ENCODE results near the gene DZIP1.
"Not testable (repeated sequence)": the region's sequence is repeated elsewhere in the genome, so short reads cannot be mapped to it uniquely, and the experiment has no call there.

DZIP1 gene

DNA sequence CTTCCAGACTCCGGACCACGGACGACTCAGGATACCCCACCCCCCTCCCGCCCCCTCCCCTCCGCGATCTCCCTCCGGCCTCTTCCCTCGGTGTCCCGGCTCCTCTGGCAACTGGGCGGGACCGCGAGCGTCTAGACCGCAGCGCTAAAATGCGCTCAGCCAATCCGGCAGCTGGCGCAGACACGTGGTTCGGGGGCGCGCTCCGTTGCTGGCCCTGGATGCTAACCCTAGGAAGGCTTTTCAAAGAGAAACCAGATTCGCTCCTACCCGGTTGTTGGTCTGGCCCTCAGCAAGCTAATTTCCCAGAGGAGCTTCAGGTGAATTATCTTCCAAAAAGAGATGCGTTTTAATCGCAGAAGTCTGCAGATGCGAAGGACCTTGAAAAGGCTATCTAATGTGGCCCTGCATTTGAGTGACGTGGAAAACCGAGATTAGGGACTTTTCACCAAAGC, at the start of gene DZIP1:
Gene DZIP1, minus strand, starts transcription at position 106 of the 452 bp plus-strand sequence. CDS start 2,677 bp downstream, outside the sequence.
- peak; percentile 12 to 23 for DNase-seq (ENCODE audit: low read depth in 2 of 2)

DNA sequence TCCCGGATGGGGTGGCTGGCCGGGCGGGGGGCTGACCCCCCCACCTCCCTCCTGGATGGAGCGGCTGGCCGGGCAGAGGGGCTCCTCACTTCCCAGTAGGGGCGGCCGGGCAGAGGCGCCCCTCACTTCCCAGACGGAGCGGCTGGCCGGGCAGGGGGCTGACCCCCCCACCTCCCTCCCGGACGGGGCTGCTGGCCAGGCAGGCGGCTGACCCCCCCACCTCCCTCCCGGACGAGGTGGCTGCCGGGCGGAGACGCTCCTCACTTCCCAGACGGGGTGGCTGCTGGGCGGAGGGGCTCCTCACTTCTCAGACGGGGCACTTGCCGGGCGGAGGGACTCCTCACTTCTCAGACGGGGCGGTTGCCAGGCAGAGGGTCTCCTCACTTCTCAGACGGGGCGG, 46.5 kb upstream of the DZIP1 start:
- not testable (repeated sequence) for DNase-seq (ENCODE audit: low read depth in 2 of 2)

DNA sequence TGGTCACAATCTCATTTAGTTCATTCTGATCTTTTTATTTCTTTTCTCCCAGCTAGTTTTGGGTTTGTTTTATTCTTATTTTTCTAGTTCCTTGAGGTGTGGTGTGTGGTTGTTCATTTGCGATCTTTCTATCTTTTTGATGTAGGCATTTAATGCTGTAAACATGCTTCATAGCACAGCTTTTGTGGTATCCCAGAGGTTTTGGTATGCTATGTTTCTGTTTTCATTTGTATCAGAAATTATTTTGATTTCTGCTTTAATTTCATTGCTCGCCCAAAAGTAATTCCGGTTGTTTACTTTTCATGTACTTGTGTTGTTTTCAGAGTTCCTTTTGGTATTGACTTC, 45.0 kb upstream of the DZIP1 start:
- DNase-seq (ENCODE audit: low read depth in 2 of 2), result no peak

- not testable (repeated sequence) for DNase-seq (ENCODE audit: low read depth in 2 of 2)
Measured at GRCh38 chr13:95684960-95685359, 40.5 kb upstream of the DZIP1 start.

DNA sequence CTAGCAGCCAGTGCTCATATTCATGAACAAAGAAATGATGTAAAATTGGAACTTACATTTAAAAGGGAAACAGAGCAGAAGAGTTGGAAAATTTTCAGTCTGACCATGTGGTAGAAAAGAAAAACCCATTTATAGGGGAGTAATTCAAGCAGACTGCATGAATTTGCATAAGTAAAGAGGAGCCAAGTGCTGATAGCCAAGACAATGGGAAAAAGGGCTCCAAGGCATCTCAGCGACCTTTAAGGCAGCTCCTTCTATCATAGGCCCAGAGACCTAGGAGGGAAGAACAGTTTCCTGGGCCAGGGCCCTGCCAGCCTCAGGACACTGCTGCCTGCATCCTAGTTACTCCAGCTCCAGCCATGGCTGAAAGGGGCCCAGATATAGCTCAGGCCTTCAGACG, 39.9 kb upstream of the DZIP1 start:
- DNase-seq (ENCODE audit: low read depth in 2 of 2), result no peak

- no peak for DNase-seq (ENCODE audit: low read depth in 2 of 2)
Measured at GRCh38 chr13:95679722-95680121, 35.2 kb upstream of the DZIP1 start.

DNA sequence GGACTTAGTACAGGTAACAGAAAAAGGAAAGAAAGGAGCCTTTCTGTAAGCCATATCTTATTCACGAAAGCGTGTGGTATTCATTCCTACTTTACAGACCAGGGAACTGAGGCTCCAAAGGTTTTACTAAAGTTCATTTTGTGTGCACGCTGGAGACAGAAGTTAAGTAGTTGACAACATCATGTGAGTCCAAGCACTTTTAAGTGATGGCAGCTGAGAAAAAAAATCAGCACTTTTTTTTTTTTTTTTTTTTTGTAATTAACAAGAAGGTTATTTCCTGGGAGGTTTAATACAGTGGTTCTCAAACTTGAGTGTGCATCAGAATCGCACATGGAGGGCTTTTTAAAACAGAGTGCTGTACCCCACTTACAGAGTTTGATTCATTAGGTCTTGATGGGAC, 34.5 kb upstream of the DZIP1 start:
- DNase-seq (ENCODE audit: low read depth in 2 of 2), result no peak

DNA sequence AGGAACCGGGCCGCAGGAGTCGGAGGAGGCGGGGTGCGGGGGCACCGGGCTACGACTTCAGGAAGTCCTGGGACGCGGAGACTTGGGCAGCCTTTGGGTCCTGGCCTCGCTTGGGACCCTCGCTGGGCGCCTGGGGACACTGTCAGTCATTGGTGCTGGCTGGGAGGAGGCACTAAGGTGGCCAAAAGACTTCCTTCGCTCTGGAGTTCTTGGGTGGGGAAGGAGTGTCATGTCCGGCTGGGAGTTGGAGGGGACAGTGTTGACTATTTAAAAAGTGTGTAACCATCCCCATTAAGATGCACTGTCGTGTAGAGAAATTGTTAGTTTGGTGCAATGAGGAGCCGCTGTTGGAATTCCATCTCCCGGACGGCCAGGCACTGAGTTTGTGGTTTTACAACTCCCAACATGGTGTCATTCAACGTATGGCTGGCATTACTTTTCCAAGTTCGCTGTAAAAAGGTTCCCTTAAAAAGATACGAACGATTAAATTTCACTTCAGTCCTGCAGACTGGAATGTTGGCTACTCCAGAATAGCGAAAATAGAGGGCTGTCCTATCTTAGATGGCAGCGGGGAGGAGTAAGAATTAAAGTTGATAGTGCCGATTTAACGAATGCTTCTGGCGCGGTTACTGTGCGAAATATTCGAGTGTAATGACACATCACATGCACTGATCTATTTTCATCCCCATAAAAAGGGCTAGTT, 33.2 kb upstream of the DZIP1 start:
- no peak for DNase-seq (ENCODE audit: low read depth in 2 of 2)

DNA sequence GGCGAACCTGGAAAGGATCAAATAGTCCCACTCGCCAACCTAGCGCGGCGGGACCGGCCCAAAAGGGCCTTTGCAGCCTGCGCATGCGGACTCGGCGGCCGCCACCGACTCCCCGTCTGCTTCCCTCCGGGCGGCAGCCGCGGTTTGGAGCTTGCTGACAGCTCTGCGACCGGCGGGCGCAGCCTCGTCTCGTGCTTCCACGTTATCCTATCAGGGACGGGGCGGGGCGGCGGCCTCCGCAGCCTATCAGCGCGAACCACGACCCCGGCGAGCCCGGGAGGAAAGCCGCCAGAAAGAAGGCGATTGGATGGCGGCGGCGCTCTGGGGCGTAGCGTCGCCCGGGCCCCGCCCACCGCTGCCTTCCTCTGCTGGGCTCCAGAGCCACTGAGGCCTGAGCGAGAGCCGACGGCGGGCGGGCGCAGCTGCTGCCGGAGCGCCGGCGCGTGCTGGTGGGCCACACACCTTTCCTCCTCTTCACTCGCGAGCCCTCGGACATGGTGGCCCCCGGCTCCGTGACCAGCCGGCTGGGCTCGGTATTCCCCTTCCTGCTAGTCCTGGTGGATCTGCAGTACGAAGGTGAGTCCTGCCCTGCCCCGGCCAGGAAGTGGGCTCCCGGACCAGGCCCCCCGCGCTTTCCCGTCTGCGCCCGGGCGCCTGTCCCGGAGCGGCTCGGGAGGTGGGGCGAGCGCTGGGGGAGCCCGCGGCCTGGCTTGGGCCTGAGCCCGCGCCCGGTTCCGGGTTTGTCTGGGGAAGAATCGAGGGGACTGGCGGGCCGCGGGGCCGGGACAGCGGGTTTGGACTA, 32.5 kb upstream of the DZIP1 start, which contains the start of gene DNAJC3:
Gene DNAJC3, plus strand, starts transcription at position 378 of the 802 bp plus-strand sequence. Its CDS starts 117 bp downstream, at position 495.
- DNase-seq (ENCODE audit: low read depth in 2 of 2), result peak; percentile 96 to 97

DNA sequence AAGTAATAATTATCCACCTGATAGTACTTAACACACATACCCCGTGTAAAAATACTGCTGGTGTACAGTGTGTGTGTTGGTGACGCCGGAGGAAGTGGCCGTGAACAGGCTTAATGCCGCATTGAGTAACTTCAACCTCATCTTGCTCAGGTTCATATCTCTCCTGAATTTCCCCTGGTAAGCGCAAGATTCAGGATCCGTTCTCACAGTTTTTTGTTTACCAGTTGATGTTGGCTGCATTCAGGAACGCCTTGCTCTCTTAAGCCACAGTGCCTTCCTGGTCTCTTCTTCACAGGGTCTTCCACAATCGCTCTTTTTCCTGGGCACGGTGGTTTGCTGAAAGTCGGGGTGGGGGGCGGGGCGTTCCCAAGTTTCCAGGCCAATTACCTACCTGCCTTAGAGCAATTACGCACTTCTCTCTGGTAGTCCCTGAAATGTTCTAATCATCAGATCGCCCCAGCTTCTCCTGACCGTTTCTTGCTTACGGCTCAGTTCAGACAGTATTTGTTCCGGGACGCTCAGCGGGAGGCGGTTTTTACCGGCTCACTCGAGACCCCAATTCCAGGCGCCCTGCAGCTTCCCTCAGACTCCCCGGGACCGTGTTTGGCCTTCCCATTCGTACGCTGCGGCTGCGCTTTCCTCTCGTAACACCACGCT, 31.7 kb upstream of the DZIP1 start:
- DNase-seq (ENCODE audit: low read depth in 2 of 2), result no peak

GRCh38 chr13:95671597-95671996, 27.1 kb upstream of the DZIP1 start:
- no peak for DNase-seq (ENCODE audit: low read depth in 2 of 2)

GRCh38 chr13:95667235-95667634, 22.7 kb upstream of the DZIP1 start:
- not testable (repeated sequence) for DNase-seq (ENCODE audit: low read depth in 2 of 2)

DNA sequence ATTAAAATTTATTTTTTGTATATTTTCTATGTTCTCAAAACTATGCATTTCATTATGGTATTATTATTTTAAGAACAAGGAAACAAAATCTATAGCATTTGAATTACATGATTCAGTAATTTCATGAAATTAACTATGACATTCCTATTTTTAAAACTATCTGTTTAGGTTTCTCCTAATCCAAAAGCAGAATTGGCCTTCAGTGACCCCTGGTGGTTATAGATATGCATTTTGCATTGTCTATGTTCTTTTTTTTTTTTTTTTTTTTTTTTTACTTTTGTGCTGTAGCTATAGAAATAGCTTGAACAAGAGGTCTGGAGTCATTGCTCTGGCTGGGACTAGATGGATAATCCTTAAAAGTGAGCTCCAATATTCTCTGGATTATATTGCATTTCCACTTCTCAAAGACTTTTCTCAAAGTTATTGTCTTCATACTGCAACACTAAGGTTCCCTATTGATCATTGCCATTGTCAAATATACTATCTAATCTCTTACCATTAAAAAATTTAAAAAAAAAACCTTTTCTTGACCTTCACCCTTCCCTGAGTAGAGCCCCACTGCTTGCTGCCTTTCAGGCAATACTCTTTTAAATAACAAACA, 16.6 kb upstream of the DZIP1 start:
- DNase-seq (ENCODE audit: low read depth in 2 of 2), result no peak

- DNase-seq (ENCODE audit: low read depth in 2 of 2), result no peak
Measured at GRCh38 chr13:95659500-95659899, 15.0 kb upstream of the DZIP1 start.

DNA sequence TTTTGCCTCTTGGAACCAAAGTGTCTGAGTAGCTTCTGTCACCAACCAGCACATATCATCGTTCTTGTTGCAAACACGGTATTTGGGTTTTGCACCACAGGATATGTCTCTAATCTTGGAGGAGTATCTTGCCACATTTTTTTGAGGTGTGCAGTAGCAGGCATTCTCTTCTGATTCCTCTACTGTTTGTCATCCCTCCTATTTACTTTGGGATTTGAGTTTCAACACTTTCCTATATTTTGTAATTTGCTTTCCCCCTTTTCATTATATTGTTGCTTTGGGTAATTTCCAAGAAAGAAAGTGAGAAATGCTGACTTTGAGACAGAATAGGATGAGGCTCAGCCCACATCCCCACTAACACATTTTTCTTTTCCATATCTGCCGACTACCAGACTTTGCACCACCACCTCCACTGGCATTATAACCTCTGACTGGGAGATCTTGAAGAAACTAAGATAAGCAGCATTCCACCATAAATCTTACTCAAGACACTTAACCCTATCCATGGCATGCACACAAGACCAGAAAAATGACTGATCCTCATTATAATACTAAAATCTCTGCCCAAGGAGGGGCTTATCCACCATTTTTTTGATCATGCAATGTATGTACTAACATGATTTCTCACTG, 12.0 kb upstream of the DZIP1 start:
- no peak for DNase-seq (ENCODE audit: low read depth in 2 of 2)

DNA sequence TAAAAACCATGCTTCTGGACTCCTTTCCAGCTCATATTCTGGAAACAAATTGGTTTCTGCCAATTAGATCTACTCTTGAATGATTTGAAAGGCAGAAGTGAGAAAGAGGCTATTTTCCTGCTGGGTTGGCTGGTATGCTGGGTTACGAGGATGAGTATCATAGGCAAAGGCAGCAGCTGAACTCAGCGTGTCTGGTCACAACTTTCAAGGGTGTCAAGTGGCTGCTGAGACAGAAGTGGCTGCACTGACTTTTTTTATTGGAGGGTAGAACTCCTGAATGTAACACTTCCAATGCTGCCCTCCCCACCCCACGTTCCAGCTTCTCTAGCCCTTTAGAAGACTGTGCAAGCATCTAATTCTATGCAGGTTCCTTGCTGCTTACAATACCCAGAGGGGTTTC, 8.3 kb upstream of the DZIP1 start:
- no peak for DNase-seq (ENCODE audit: low read depth in 2 of 2)

GRCh38 chr13:95652244-95652764, 7.8 kb upstream of the DZIP1 start:
- DNase-seq (ENCODE audit: low read depth in 2 of 2), result no peak

- no peak for DNase-seq (ENCODE audit: low read depth in 2 of 2)
Measured at GRCh38 chr13:95650696-95651095, 6.2 kb upstream of the DZIP1 start.

DNA sequence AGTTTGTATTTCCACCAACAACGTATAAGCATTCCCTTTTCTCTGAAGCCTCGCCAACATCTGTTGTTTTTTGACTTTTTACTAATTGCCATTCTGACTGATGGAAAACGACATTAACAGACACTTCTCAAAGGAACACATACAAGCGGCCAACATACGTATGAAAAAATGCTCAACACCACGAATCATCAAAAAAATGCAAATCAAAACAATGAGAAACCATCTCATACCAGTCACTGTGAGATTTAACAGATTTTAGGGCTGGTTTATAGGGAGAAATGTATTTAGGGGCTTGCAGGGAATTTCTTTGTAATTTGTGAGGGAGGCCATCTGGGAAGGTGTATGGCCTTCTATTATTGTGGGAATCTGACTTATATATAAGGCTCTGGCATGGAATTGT, 2.8 kb upstream of the DZIP1 start:
- DNase-seq (ENCODE audit: low read depth in 2 of 2), result no peak

GRCh38 chr13:95643936-95644598, 439 bp downstream of the DZIP1 start:
- DNase-seq (ENCODE audit: low read depth in 2 of 2), result no peak

DNA sequence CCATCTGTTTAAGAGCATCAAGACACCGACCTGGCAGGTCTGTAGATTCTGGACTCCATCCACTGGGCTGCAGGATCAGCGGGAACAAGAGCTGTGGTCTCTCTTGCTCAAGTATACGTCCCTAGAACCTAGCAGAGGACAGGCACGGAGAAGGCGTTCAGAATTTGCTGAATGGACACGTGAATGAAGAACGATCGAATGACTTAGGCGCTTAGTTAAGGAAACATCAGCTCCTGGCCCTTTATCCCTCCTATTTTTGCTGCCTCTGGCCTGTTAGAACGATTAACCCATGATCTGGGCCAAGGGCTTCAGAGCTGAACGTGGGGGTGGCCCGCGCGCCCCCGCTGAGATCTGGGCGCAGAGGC, 953 bp downstream of the DZIP1 start:
- DNase-seq (ENCODE audit: low read depth in 2 of 2), result no peak

Measured in stimulated activated CD8-positive, alpha-beta memory T cell treated with anti-CD3 and anti-CD28 coated beads, Interleukin-2, amount 100 ng/mL, for 48 hours (primary cell).